SK-N-MC (cell line): ENCODE measurements around the gene TTC6.

ENCODE experiments used
- DNase-seq: peaks from one replicate; pipeline ENCODE4 v3.0.0-alpha.2; 2011; ENCODE audit warnings: low read depth, low spot score
- H3K27ac ChIP-seq: fragments of 200-600 bp; sonication (generic); 2 replicates; pipeline ENCODE4 v1.5.1; 2016; ENCODE audit warnings: mixed run types
- H3K36me3 ChIP-seq: fragments of 200-600 bp; sonication (generic); 2 replicates; pipeline ENCODE4 v1.6.1; 2017; ENCODE audit warnings: antibody characterized with exemption, low read length, mixed read lengths; ENCODE audit not compliant: insufficient read depth
- H3K4me3 ChIP-seq: fragments of 200-600 bp; sonication (generic); 2 replicates; pipeline ENCODE4 v1.5.1; 2016
- H3K9ac ChIP-seq: fragments of 200-600 bp; sonication (generic); 2 replicates; pipeline ENCODE4 v1.8.0; 2017; ENCODE audit warnings: mixed run types, mixed read lengths; ENCODE audit not compliant: insufficient read length
- H3K9me3 ChIP-seq: fragments of 200-600 bp; sonication (generic); 2 replicates; pipeline ENCODE4 v1.6.1; 2017; ENCODE audit warnings: low read depth, mild to moderate bottlenecking, antibody characterized with exemption, low read length, moderate library complexity, mixed read lengths
- EZH2 ChIP-seq: fragments of 200-600 bp; sonication (generic); IDR thresholded peaks from one replicate; pipeline ENCODE4 v1.6.1; 2017; ENCODE audit warnings: antibody characterized with exemption
- FOXP2 ChIP-seq: optimal IDR thresholded peaks from 2 replicates; pipeline ENCODE3; 2011; ENCODE audit warnings: mild to moderate bottlenecking, moderate library complexity; ENCODE audit not compliant: insufficient read depth; ENCODE audit errors: extremely low read length, control extremely low read depth
- POLR2AphosphoS5 ChIP-seq: IDR thresholded peaks from 2 replicates; pipeline ENCODE4 v1.6.1; 2012; ENCODE audit warnings: mild to moderate bottlenecking, low read depth, low read length, borderline replicate concordance

The TTC6 gene

GRCh38 chr14:37563189-37563588 is 32.2 kb upstream of the TTC6 start:
- no peak for DNase-seq
- no peaks in the 10 kb centered on the region for H3K36me3 ChIP-seq
- no peaks in the 10 kb centered on the region for H3K9me3 ChIP-seq
- no peak overlapping the region for H3K9ac ChIP-seq
- no peak for TF ChIP-seq POLR2AphosphoS5
- no peak for TF ChIP-seq EZH2
- TF ChIP-seq FOXP2 = no peak
- H3K4me3 ChIP-seq = no peak overlapping the region
- H3K27ac ChIP-seq = no peak overlapping the region

DNA sequence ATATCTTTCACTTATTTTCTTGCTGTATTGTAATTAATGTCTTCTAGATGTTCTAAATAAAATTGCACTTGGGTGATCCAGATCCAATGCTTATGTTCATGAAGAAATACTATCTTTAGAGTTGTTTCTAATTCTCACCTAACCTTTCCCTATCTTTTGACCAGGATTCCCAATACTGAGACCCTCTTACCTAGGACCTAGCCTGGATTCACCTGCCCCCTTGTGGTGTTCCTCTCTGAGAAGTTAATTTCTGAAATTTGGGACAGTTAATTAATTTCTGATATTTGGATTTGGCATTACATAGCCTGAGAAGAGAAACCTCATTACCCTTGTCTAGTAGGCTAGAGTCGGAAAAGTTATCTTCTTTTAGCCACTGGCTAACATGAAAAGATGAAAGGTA is 29.9 kb upstream of the TTC6 start:
- Histone ChIP-seq H3K9ac (no peak overlapping the region), H3K9me3 (no peaks in the 10 kb centered on the region), H3K27ac (no peak overlapping the region), H3K36me3 (no peaks in the 10 kb centered on the region), H3K4me3 (no peak overlapping the region)
- no peak for TF ChIP-seq POLR2AphosphoS5
- TF ChIP-seq FOXP2 = no peak
- no peak for TF ChIP-seq EZH2
- DNase-seq = no peak

DNA sequence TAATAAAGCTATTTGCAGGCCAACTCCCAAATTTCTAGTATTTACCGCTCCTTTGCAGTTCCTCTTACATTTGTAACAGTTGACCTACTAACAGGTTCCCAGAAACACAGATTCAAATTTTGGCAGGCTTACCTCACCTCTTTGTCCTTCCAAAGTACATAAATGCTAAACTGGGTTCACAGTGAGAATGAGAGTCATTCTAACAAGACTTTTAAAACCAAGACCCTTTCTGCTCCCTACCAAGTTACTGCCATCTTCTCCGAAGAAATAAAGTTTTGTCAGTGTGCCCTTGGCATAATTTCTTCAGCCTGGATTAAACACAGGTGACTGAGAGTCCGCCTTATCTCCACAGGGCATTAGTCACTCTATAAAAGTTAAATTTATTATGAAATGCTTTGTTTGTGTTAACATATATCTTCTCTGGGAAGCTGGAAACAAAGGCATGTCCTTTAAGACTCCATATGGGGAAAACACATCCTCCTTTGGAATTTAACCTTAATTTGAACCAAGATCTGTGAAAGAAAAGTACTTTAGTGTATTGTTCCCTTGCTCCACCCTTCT is 28.5 kb upstream of the TTC6 start:
- H3K4me3 ChIP-seq = no peak overlapping the region
- H3K36me3 ChIP-seq = no peaks in the 10 kb centered on the region
- no peaks in the 10 kb centered on the region for H3K9me3 ChIP-seq
- no peak for DNase-seq
- no peak for TF ChIP-seq FOXP2
- no peak for TF ChIP-seq POLR2AphosphoS5
- TF ChIP-seq EZH2 = no peak
- H3K27ac ChIP-seq = no peak overlapping the region
- H3K9ac ChIP-seq = no peak overlapping the region

DNA sequence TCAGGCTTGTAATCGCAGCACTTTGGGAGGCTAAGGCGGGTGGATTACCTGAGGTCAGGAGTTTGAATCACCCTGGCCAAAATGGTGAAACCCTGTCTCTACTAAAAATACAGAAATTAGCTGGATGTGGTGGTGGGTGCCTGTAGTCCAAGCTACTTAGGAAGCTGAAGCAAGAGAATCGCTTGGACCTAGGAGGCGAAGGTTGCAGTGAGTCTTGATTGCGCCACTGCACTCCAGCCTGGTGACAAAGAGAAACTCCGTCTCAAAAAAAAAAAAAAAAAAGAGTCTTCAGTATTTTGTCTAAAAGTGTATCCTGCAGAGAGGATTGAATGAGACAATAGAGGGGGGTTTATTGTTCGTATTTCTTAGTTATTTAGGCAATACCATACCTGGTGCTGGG is 25.7 kb upstream of the TTC6 start:
- no peak for DNase-seq
- H3K27ac ChIP-seq = no peak overlapping the region
- H3K9me3 ChIP-seq = no peaks in the 10 kb centered on the region
- no peak overlapping the region for H3K4me3 ChIP-seq
- H3K9ac ChIP-seq = no peak overlapping the region
- H3K36me3 ChIP-seq = no peaks in the 10 kb centered on the region
- TF ChIP-seq EZH2 = no peak
- TF ChIP-seq FOXP2 = no peak
- TF ChIP-seq POLR2AphosphoS5 = no peak

DNA sequence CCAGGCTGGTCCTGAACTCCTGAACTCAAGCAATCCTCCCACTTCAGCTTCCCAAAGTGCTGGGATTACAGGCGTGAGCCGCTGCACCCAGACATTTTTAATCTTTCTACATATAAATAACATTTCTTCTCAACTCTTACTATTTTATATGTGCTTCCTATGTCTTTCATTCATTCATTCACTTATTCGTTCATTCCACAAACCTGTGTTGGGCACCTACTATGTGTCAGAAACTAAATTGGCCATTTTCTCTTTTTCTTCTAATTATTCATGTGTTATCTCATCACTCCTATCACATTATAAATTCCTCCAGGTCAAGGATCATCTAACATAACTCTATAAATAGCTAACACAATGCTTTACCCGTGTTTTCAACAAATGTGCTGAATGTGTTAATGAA is 24.0 kb upstream of the TTC6 start:
- no peak overlapping the region for H3K4me3 ChIP-seq
- no peaks in the 10 kb centered on the region for H3K36me3 ChIP-seq
- no peak overlapping the region for H3K27ac ChIP-seq
- no peak for DNase-seq
- no peak overlapping the region for H3K9ac ChIP-seq
- H3K9me3 ChIP-seq = no peaks in the 10 kb centered on the region
- no peak for TF ChIP-seq POLR2AphosphoS5
- no peak for TF ChIP-seq EZH2
- TF ChIP-seq FOXP2 = no peak

DNA sequence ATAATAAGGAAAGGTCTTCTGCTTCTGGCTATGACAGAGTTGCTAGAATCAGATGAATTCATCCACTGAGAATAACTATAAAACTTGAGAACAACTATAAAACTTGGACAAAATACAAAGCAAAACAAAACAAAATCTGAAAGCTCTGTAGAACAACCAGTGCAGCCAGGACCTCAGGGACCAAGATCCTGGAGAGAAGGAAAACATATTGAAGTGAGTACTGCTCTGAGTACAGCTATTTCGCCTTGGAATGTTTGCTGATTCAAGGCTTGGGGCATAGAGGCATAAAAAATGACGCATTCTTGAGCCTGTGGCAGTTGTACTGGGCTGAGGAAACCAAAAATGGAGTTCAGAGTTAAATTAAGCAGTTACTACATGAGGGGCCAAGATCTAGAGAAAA is 22.1 kb upstream of the TTC6 start:
- TF ChIP-seq FOXP2 = no peak
- no peak for TF ChIP-seq EZH2
- TF ChIP-seq POLR2AphosphoS5 = no peak

DNA sequence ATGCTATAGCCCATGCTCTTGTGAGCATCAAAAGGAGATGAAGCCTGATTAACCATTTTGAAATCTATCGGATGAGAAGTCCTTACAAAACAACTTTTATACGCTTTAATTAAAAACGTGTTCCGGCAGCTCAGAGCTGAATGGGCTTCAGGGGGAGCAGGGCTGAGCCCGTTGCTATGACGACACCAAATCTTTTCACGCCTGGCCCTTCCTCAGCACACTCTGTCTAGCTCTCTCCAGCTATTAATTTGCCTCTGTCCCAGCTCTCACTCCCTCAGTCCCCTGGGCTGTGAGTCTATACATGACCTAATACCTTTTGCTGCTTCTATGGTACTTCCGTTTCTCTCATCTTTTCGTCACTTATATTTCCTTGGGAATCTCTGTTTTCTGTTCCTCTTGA is 16.2 kb upstream of the TTC6 start:
- no peak overlapping the region for H3K4me3 ChIP-seq
- DNase-seq = no peak
- no peaks in the 10 kb centered on the region for H3K36me3 ChIP-seq
- TF ChIP-seq EZH2 (no peak), FOXP2 (no peak), POLR2AphosphoS5 (no peak)
- no peak overlapping the region for H3K27ac ChIP-seq
- H3K9me3 ChIP-seq = no peaks in the 10 kb centered on the region
- no peak overlapping the region for H3K9ac ChIP-seq

More for the DNA sequence above, 22.1 kb upstream of the TTC6 start:
- Histone ChIP-seq H3K27ac (no peak overlapping the region), H3K9me3 (no peaks in the 10 kb centered on the region), H3K9ac (no peak overlapping the region), H3K36me3 (no peaks in the 10 kb centered on the region), H3K4me3 (no peak overlapping the region)
- DNase-seq = no peak

DNA sequence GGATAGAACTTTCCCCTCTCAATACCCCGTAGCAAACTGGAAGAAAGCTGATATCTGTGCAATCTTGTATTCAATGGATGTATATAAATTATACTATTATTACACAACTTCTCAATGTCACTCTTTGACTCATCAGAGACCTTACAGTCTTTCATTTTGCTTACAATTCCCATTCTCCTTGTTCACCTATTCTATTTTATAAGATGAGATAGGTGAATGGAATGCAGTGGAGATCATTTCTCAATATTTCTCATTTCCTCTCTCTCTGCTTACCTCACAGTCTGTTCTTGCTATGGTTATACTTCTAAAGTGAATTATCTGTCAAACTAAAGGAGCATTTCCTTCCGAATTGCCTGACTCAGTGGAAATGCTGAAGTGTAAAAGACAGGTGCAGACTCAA is 15.3 kb upstream of the TTC6 start:
- Histone ChIP-seq H3K9ac (no peak overlapping the region), H3K27ac (no peak overlapping the region), H3K36me3 (no peaks in the 10 kb centered on the region), H3K4me3 (no peak overlapping the region), H3K9me3 (no peaks in the 10 kb centered on the region)
- DNase-seq = no peak
- TF ChIP-seq POLR2AphosphoS5 (no peak), EZH2 (no peak), FOXP2 (no peak)
